Smooth muscle cell (in vitro differentiated cells): ENCODE results near the gene PLCXD1. TPM values are rescaled to one million over a fixed set of nuclear protein-coding genes. Genes with fewer than 3 reads are reported as not detected.
"Not testable (repeated sequence)": the region's sequence is repeated elsewhere in the genome, so short reads cannot be mapped to it uniquely, and the experiment has no call there.

ENCODE experiments used
- DNase-seq: peaks from one replicate; lab custom pipeline; 2025; ENCODE audit not compliant: unreplicated experiment; lab: John Stamatoyannopoulos, UW
- H2AFZ ChIP-seq: fragments of 200-600 bp; sonication (generic); 2 replicates; pipeline ENCODE4 v1.6.0; 2016; ENCODE audit warnings: antibody characterized with exemption, low read depth, mild to moderate bottlenecking
- H3F3A ChIP-seq: fragments of 200-600 bp; sonication (generic); 2 replicates; pipeline ENCODE4 v1.6.0; 2017; ENCODE audit warnings: antibody characterized with exemption, low read depth
- H3K27ac ChIP-seq: fragments of 200-600 bp; sonication (generic); 2 replicates; pipeline ENCODE4 v1.5.1; 2016; ENCODE audit warnings: low read depth, mild to moderate bottlenecking
- H3K27me3 ChIP-seq: fragments of 200-600 bp; sonication (generic); 2 replicates; pipeline ENCODE4 v1.6.1; 2016; ENCODE audit warnings: low read depth, mild to moderate bottlenecking
- H3K36me3 ChIP-seq: fragments of 200-600 bp; sonication (generic); 2 replicates; pipeline ENCODE4 v1.5.1; 2016; ENCODE audit warnings: low read depth
- H3K4me1 ChIP-seq: fragments of 200-600 bp; sonication (generic); 2 replicates; pipeline ENCODE4 v1.5.1; 2016; ENCODE audit warnings: low read depth
- H3K4me2 ChIP-seq: fragments of 200-600 bp; sonication (generic); 2 replicates; pipeline ENCODE4 v1.6.0; 2016; ENCODE audit warnings: mild to moderate bottlenecking
- H3K4me3 ChIP-seq: fragments of 200-600 bp; sonication (generic); 2 replicates; pipeline ENCODE4 v1.5.1; 2016; ENCODE audit warnings: mild to moderate bottlenecking
- H3K79me2 ChIP-seq: fragments of 200-600 bp; sonication (generic); 2 replicates; pipeline ENCODE4 v1.6.0; 2016; ENCODE audit warnings: low read depth, mild to moderate bottlenecking
- H3K9ac ChIP-seq: fragments of 200-600 bp; sonication (generic); 2 replicates; pipeline ENCODE4 v1.6.0; 2016; ENCODE audit warnings: low read depth
- H3K9me3 ChIP-seq: fragments of 200-600 bp; sonication (generic); replicated peaks from 2 replicates; pipeline ENCODE4 v1.5.1; 2016; ENCODE audit warnings: low read depth
- H4K20me1 ChIP-seq: fragments of 200-600 bp; sonication (generic); 2 replicates; pipeline ENCODE4 v1.6.0; 2016; ENCODE audit warnings: low read depth
- CTCF ChIP-seq: fragments of 200-600 bp; sonication (generic); IDR thresholded peaks from 2 replicates; pipeline ENCODE4 v1.5.1; 2017; ENCODE audit warnings: borderline replicate concordance, mild to moderate bottlenecking, antibody characterized with exemption; ENCODE audit not compliant: insufficient read depth, poor library complexity, severe bottlenecking
- WGBS: methylation state at CpG from one replicate; pipeline ENCODE4 v1.1.7; 2016; ENCODE audit warnings: low lambda C conversion rate; 5-methylcytosine and 5-hydroxymethylcytosine counted together
- polyA plus RNA-seq: library from polyadenylated mRNA; unstranded; fragments of >200 nt; fragmentation: Nextera tagmentation; extraction: Ambion mirVana; gene quantifications from 2 replicates; pipeline ENCODE4 v1.2.1, GENCODE V29; 2016
- total RNA-seq: library from RNA; depleted of rRNA; stranded (reverse); fragments of >200 nt; gene quantifications from 2 replicates; pipeline ENCODE4 v1.2.3, GENCODE V29; 2014

PLCXD1 gene
- total and polyA plus RNA-seq, 2 experiments from 2014 or later: 7.0 to 14.0 TPM

GRCh38 chrX:254630-255215 is 26.5 kb upstream of the PLCXD1 start:
- H3K9me3 ChIP-seq: no peaks in the 10 kb centered on the region
- no peaks in the 10 kb centered on the region for H3K4me1 ChIP-seq
- no peak overlapping the region for H3K4me2 ChIP-seq
- H3K4me3 ChIP-seq: no peak overlapping the region
- H3K36me3 ChIP-seq: no peaks in the 10 kb centered on the region
- no peaks in the 10 kb centered on the region for H3K79me2 ChIP-seq
- no peak overlapping the region for H3K27ac ChIP-seq
- 95% methylated on average over 27 of the region's 27 CpGs for whole genome bisulfite sequencing
- no peak for DNase-seq
- H3F3A ChIP-seq: peaks cover under 1% of the 10 kb centered on the region
- no peak overlapping the region for H2AFZ ChIP-seq
- no peaks in the 10 kb centered on the region for H4K20me1 ChIP-seq
- no peaks in the 10 kb centered on the region for H3K27me3 ChIP-seq
- no peak overlapping the region for H3K9ac ChIP-seq
- TF ChIP-seq CTCF: no peak

- no peak overlapping the region for H3K4me2 ChIP-seq
- H2AFZ ChIP-seq: no peak overlapping the region
- H3F3A ChIP-seq: peaks cover 10% of the 10 kb centered on the region
- peaks cover 3% of the 10 kb centered on the region for H3K4me1 ChIP-seq
- no peak overlapping the region for H3K4me3 ChIP-seq
- no peaks in the 10 kb centered on the region for H4K20me1 ChIP-seq
- no peak for TF ChIP-seq CTCF
- H3K79me2 ChIP-seq: no peaks in the 10 kb centered on the region
- no peak overlapping the region for H3K9ac ChIP-seq
- no peaks in the 10 kb centered on the region for H3K9me3 ChIP-seq
- no peaks in the 10 kb centered on the region for H3K27me3 ChIP-seq
- no peaks in the 10 kb centered on the region for H3K36me3 ChIP-seq
- no peak for DNase-seq
- H3K27ac ChIP-seq: no peak overlapping the region
- 91% methylated on average over 28 of the region's 28 CpGs for WGBS
Measured at GRCh38 chrX:255923-256331, 25.3 kb upstream of the PLCXD1 start.

GRCh38 chrX:257054-257453 is 24.1 kb upstream of the PLCXD1 start:
- H3K36me3 ChIP-seq, H2AFZ ChIP-seq, H3K9ac ChIP-seq, H3K27ac ChIP-seq, H3K9me3 ChIP-seq, DNase-seq, H3K4me3 ChIP-seq, H3K79me2 ChIP-seq, H3K4me1 ChIP-seq, H3K4me2 ChIP-seq, H4K20me1 ChIP-seq, H3K27me3 ChIP-seq: not testable (repeated sequence)
- H3F3A ChIP-seq: peaks cover 18% of the 10 kb centered on the region
- 93% methylated on average over 14 of the region's 14 CpGs for WGBS

- DNase-seq: no peak
- no peaks in the 10 kb centered on the region for H3K79me2 ChIP-seq
- no peaks in the 10 kb centered on the region for H4K20me1 ChIP-seq
- H3K9ac ChIP-seq: no peak overlapping the region
- no peaks in the 10 kb centered on the region for H3K27me3 ChIP-seq
- H3K27ac ChIP-seq: no peak overlapping the region
- no peak for TF ChIP-seq CTCF
- H3K36me3 ChIP-seq: no peaks in the 10 kb centered on the region
- H3F3A ChIP-seq: peaks cover 18% of the 10 kb centered on the region
- H3K4me2 ChIP-seq: no peak overlapping the region
- H2AFZ ChIP-seq: no peak overlapping the region
- H3K4me3 ChIP-seq: no peak overlapping the region
- peaks cover 3% of the 10 kb centered on the region for H3K4me1 ChIP-seq
- WGBS: 83% methylated on average over 18 of the region's 21 CpGs
- no peaks in the 10 kb centered on the region for H3K9me3 ChIP-seq
Measured at GRCh38 chrX:257681-258289, 23.4 kb upstream of the PLCXD1 start.
